Pulmonary artery endothelial cell (primary cell): ENCODE data around the gene BRME1. TPM values are rescaled to one million over a fixed set of nuclear protein-coding genes. Genes with fewer than 3 reads are reported as not detected.
"Not testable (repeated sequence)": the region's sequence is repeated elsewhere in the genome, so short reads cannot be mapped to it uniquely, and the experiment has no call there.

Source experiments
- DNase-seq: peaks from one replicate; pipeline ENCODE4 v3.0.0-alpha.2; 2011; ENCODE audit warnings: low read depth, low spot score
- total RNA-seq: library from RNA; depleted of rRNA; stranded (reverse); fragments of >200 nt; gene quantifications from 2 replicates; pipeline ENCODE4 v1.2.3, GENCODE V29; 2014

Gene BRME1
- total RNA-seq, 1 donor from 2014 or later = 0.73 TPM

DNA sequence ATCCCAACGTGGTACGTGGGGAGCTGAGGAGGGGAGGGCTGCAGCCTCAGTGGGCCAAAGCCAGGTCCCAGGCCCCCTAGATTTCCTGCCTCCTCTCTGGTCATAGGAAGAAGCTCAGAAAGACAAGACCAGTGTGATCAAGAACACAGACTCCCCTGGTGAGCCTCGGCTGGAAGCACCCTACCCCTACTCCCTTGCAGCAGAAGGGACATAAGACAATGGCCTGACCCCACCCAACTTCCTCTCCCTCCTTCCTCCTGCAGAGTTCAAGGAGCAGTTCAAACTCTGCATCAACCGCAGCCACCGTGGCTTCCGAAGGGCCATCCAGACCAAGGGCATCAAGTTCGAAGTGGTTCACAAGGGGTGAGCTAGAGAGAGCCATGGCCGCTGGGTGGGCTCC is 20.8 kb upstream of the BRME1 start:
- DNase-seq = no peak

DNA sequence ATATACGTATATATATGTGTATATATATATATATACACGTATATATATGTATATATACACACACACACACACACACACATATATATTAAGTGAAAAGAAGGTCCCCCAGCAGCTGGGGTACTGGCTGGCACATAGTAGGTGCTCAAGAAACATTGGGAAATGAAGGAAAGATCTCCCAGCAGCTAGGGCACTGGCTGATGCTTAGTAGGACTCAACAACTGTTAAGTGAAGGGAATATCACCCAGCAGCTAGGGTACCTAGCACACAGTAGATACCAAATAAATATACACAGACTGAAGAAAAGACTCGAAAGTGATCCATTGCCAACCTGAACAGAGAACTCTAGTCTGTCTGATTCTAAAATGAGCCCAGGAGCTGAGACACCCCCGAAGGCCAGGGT is 20.1 kb upstream of the BRME1 start:
- no peak for DNase-seq

DNA sequence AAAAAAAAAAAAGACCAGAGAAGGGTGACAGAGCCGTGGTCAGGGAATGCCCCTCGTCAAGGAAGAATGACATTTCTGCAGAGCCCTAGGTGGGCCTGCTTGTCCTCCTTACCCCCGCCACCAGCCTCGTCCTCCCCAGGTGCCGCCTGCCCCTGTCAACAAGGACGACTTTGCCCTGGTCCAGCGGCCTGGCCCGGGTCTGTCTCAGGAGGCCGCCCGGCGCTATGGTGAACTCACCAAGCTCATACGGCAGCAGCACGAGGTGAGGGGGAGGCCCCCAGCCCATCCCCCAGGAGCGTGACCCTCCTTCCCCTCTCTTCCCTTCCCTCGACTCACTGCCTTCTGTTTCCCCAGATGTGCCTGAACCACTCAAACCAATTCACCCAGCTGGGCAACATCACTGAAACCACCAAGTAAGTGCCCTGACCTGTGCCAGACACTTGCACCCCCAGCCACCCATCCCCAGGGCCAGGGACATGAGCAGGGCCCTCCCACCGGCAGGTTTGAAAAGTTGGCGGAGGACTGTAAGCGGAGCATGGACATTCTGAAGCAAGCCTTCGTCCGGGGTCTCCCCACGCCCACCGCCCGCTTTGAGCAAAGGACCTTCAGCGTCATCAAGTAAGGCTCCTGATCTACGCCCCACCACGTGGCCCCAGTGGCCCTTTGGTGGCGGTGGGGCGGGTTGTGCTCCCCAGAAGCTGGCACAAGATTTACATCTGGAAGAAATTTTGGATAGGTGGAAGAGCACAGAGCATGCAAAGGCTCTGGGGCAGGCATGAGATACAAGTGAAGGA is 17.5 kb upstream of the BRME1 start:
- DNase-seq = no peak

DNA sequence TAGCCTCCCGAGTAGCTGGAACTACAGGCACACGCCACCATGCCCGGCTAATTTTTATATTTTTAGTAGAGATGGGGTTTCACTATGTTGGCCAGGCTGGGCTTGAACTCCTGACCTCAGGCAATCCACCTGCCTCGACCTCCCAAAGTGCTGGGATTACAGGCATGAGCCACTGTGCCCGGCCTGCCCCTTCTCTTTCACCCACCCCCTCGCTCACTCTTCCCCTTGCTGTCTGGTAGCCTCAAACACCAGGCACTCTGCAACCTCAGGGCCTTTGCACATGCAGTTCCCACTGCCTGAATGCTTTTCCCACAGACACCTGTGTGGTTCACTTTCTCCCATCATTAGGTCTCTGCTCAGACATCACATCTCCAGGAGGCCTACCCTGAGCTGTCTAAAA is 16.2 kb upstream of the BRME1 start:
- not testable (repeated sequence) for DNase-seq

DNA sequence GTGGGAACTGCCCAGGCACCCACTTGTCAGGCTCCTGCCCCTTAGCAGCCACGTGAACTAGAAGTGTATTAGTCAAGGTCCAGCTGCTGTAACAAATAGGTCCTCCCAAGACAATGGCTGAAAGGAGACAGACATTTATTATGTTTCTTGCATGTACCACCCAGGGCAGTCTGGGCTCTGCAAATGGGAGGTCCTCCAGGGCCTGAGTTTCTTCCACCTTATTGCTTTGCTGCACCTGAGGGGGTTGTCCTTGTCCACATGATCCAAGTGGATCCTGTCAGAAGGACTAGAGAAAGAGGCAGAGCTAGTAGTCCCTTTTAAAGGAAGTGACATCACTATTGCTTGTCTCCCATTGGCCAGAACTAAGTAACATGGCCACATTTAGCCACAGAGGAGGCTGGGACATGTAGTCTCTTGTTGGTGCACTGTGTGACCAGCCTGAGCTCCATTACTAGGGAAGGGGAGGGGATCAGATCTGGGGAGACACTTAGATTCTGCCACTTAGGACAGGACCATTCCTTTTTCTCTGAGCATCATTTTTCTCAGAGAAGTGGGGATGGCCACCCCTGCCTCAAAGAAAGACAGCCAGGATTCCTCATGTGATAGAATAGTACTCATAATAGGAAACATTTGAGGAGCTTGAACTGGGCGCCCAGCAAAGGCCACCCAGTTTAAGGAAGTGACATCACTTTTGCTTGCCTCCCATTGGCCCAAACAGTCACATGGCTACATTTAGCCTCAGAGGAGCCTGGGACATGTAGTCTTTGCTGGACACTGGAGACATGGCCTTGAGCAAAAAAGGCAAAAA is 15.2 kb upstream of the BRME1 start:
- DNase-seq = no peak

DNA sequence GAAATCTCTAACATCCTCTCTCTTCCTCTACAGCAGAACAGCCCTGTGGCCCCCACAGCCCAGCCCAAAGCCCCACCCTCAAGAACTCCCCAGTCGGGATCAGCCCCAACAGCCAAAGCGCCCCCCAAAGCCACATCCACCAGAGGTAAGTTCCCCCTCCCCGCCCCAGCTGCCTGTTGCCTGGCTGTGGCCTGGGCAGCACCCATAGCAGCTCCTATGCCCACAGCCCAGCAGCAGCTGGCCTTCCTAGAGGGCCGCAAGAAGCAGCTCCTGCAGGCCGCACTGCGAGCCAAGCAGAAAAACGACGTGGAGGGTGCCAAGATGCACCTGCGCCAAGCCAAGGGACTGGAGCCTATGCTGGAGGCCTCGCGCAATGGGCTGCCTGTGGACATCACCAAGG is 14.6 kb upstream of the BRME1 start:
- DNase-seq = no peak

DNA sequence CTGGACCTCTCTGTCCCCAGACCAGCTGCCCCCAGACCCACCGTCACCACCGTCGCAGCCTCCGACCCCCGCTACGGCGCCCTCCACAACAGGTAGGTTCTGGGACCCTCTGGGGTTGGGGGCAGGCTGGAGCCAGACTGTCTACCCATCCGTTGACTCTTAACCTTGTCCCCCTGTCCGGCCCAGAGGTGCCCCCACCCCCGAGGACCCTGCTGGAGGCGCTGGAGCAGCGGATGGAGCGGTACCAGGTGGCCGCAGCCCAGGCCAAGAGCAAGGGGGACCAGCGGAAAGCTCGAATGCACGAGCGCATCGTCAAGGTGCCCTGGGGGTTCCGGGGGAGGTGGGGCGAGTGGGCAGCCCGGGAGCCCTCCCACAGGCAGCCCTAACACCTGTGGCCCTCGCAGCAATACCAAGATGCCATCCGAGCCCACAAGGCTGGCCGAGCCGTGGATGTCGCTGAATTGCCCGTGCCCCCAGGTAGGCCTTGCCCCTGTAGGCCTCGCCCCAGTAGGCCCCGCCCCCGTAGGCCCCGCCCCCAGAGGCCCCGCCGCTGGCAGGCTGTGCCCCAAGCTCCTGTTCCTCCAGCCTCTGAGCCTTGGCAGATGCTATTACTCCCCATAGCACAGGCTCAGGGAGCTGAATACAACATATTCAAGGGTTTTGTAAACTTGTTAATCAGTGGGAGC is 13.0 kb upstream of the BRME1 start:
- DNase-seq = no peak

DNA sequence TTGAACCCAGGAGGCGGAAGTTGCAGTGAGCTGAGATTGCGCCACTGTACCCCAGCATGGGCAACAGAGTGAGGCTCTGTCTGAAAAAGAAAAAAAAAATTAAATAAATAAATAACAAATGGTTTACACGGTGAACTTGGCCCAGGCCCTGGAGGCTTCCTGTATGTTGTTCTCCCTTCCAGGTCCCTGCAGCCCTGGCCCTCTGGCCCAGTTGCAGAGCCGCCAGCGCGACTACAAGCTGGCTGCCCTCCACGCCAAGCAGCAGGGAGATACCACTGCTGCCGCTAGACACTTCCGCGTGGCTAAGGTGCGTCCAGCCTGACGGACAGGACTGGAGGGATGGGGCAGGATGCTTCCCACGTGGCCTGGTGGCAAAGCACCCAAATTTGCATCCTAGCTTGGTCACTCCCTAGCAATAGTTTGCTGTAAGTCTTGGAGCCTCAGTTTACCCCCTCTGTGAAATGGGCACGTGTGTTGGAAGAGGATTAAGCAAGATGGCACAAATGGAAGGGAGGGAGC is 12.0 kb upstream of the BRME1 start:
- no peak for DNase-seq

DNA sequence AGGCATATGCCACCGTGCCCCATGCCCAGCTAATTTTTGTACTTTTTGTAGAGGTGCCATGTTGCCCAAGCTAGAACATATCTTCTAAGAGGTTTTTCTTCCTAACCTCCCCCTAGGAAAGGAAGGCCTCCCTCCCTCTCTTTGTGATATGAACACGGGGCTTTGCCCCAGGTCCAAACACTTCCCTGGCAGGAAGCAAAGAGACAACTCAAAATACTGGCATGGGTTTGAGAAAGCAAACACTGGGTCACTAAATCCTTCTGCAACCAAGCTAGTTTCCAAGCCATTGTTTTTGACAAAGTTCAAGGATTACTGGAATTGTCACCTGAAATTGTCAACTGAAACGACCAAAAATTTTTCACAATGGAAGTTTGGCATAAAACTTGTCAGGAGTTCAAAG is 8.9 kb upstream of the BRME1 start:
- no peak for DNase-seq

DNA sequence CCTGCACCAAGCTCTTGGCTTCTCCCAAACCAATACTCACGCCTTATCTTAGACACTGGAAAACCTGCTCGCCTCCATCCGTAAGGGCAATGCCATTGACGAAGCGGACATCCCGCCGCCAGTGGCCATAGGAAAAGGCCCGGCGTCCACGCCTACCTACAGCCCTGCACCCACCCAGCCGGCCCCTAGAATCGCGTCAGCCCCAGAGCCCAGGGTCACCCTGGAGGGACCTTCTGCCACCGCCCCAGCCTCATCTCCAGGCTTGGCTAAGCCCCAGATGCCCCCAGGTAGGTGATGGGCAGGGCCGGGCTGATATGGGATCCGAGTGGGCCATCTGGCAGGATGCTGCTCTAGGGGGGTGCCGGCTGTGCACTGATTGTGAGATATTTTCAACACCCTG is 7.4 kb upstream of the BRME1 start:
- no peak for DNase-seq

DNA sequence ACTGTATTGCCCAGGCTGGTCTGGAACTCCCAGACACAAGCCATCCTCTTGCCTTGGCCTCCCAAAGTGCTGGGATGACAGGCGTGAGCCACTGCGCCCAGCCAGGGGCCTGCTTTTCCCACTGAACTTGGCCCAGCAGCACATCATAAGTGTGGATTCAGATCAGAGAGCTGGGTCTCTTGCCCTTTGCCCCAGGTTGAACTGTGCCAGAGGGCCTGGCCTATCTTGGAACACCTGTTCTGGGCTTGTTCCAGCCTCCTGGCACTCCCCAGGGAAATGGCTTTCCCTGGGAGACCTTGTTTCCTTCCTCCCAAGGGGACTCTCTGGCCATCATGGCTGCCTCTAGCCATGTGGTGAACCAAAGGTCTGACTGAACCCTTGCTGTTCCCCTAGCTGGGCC is 3.5 kb upstream of the BRME1 start:
- no peak for DNase-seq

DNA sequence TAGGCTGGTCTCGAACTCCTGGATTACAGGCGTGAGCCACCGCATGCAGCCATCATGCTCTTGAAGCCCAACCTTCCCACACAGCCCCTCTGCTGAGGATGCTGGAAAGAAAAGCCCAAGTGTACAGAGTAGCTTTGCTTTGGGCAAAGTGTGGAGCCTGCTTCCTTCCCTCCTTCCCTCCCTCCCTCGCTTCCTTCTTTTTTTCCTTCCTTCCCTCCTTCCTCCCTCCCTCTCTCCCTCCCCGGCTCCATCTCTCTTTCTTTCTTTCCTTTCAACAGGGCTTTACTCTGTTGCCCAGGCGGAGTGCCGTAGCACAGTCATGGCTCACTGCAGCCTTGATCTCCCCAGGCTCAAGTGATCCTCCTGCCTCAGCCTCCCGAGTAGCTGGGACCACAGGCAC is 2.8 kb upstream of the BRME1 start:
- DNase-seq = no peak

DNA sequence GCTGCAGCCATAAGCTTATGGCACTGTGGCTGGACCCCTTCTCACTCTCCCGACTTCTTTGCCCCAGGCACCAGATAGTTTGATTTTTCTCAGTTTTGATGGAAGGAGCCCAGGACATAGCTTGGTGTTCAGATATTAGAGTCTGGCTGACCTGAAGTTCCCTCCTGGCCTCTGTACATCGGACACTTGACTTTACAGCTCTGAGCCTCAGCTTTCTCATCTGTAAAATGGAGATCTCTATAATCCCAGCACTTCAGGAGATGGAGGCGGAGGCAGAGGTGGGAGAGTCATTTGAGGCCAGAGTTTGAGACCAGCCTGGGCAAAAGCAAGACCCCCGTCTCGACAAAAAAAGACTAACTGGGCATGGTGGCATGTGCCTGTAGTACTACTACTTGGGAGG is 993 bp upstream of the BRME1 start:
- DNase-seq = no peak

DNA sequence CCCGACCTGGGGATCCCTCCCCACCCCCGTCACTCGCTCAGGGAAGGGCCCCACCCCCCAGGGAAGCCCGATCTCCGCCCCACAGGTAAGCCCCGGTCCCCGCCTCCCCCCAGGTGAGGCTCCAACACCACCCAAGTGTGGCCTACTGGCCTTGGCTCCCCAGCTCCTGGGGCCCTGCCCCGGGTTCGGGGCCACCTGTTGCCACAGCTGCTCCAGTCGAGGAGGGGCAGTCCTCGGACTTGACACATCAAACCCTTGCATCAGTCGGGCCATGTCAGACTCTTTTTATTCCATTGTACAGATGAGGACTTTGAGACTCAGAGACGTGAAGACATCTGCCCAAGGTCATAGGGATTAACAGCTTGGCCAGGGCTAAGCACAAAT is 596 bp upstream of the BRME1 start:
- no peak for DNase-seq

DNA sequence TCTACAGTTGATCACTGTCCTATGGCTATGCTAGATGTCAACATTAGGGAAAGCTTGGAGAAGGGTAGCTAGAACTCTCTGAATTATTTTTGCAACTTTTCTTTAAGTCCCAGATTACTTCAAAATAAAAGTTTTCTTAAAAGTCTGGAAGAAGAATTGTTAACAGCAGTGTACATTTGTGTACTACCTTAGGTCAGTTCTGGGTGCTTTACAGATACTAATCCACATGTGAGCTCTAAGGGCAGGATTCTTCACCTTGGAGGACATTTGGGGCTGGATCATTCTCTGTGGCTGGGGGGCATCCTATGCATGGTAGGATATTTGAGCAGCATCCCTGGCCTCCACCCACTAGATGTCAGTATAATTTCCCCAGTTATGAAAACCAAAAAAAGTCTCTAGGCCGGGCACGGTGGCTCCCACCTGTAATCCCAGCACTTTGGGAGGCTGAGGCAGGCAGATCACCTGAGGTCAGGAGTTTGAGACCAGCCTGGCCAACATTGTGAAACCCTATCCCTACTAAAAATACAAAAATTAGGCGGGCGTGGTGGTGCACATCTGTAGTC is 2.8 kb downstream of the BRME1 start:
- DNase-seq = no peak

DNA sequence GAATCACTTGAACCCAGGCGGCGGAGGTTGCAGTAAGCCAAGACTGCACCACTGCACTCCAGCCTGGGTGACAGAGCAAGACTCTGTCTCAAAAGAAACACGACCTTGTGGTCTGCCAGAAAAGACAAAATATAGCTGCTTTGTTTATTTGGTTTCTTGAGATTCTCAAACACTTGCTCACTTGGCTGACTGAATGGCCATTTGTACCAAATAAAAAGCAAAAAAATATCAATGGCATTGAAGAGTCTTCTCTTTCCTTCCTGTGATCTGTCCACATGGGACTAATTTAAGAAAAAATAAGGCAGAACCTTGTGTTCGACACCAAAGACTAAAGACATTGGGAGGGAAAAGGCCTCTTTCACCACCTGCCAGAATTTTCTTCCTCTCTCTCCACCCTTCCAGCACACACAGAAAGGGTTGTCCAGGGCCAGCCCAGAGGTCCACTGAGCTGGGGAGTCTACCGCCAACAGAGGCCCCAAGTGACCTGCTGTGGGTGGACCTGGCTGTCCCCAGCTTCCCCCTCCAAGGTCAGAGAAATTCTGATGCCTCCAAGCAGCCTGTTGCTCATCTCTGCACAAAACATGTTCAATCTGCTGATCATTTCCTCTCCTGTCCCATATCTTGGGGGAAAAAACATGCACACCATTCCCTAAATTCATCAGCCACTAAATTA is 5.9 kb downstream of the BRME1 start:
- no peak for DNase-seq

DNA sequence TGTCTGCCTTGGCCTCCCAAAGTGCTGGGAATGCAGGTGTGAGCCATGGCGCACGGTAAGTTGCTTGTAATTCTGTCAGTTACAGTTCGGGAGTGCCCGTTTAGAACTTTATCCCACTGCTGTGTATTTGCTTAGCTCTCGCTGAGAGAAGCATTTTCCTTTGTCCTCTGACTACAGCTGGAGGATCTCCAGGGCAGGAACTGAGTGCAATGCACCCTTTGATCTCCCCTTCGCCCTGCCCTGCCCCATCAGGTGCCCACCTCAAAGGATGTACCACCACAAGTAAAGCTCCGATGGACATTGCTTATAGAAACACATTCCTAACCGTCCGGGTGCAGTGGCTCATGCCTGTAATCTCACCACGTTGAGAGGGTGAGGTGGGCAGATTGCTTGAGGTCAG is 6.5 kb downstream of the BRME1 start:
- no peak for DNase-seq

DNA sequence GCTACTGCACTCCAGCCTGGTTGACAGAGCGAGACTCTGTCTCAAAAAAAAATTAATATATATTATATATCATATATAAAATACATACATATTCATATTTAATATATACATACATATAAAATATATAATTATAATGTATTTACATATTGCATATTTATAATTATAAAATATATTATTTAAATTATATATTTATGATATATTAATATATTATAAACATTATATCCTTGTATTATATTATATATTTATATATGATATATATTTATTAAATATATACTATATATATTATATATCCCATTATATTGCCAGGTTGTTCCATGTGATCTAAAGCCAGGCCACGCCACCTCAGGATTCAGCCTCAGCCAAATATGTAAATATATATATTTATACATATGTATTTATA is 9.7 kb downstream of the BRME1 start:
- no peak for DNase-seq

DNA sequence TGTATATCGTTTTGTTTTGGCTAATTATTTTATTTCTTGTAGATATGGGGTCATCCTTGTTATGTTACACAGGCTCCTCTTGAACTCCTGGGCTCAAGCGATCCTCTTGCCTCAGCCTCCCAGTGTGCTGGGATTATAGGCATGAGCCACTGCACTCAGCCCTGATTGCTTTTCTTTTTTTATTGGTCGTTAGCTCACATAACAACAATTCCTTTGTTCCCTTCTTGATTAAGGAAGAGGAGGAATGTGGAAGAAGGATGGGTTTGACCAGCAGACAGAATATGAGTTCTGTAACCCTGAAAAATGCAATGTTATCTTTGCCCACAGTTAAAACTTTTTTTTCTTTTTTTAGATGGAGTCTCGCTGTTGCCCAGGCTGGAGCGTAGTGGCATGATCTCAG is 11.4 kb downstream of the BRME1 start:
- DNase-seq = no peak

DNA sequence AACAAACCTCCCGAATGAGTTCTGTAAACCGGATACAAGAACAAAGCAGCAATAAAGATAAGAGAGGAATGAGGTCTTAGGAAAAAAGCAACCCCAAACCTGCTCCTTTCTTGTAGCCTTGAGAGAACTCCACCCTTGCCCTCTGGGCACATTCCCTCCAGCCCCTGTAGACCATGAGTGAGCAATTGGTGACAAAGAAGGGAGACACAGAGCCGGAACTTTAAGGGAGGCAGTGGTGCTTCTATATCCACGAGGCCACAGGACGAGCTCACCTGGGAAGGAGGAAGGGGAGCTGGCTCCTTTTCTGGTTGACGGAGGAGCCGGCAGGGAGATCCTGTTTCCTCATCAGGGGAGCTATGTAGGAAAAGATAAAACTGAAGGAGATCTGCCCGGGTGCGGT is 13.0 kb downstream of the BRME1 start:
- DNase-seq = no peak

DNA sequence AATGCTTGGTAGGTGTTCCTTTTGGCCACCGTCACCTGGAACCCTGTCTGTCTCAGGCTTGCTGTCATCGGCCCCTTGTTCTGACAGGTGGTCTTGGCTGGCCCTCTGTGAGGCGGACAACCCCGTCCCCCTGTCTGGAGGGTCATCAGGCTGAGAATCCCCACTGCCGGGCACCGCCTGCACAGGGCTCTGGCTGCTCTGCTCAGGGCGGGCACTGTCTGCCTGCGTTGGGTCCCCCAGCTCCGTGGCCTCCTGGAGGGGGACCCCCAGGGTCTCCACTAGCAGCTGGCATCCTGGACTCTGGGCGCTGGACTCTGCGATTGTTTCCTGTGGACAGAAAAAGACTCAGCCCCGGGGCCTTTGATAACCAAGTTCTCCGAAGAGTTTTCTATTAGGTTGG is 15.8 kb downstream of the BRME1 start:
- DNase-seq = no peak
